OCI-LY1 (cell line): Measurements from ENCODE around the gene SEC22B.
"Not testable (repeated sequence)": the region's sequence is repeated elsewhere in the genome, so short reads cannot be mapped to it uniquely, and the experiment has no call there.

Experiments
- EZH2 ChIP-seq: fragments of 200-600 bp; sonication (generic), shearing (Covaris generic); IDR thresholded peaks from 2 replicates; pipeline ENCODE4 v1.8.0; 2017; ENCODE audit warnings: borderline replicate concordance, mixed run types, mild to moderate bottlenecking, antibody characterized with exemption, low read length, moderate library complexity, mixed read lengths
- TF ChIP-seq, protein P1 (sequence below): fragments of 200-600 bp; sonication (generic), shearing (Covaris generic); IDR thresholded peaks from 2 replicates; pipeline ENCODE4 v1.5.1; 2017; ENCODE audit warnings: mild to moderate bottlenecking, antibody characterized with exemption, low read length, moderate library complexity, mixed read lengths

DNA sequence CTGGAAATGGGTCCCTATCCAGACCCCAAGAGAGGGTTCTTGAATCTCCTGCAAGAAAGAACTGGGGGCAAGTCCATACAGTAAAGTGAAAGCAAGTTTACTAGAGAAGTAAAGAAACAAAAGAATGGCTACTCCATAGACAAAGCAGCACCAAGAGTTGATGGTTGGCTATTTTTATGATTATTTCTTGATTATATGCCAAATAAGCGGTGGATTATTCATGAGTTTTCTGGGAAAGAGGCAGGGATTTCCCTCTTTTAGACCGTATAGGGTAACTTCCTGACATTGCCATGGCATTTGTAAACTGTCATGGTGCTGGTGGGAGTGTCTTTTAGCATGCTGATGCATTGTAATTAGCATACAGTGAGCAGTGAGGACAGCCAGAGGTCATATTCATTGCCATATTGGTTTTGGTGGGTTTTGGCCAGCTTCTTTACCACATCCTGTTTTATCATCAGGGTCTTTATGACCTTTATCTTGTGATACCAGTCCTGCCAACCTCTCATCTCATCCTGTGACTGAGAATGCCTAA lies 5.9 kb upstream of the SEC22B start:
- TF ChIP-seq, protein P1, sequence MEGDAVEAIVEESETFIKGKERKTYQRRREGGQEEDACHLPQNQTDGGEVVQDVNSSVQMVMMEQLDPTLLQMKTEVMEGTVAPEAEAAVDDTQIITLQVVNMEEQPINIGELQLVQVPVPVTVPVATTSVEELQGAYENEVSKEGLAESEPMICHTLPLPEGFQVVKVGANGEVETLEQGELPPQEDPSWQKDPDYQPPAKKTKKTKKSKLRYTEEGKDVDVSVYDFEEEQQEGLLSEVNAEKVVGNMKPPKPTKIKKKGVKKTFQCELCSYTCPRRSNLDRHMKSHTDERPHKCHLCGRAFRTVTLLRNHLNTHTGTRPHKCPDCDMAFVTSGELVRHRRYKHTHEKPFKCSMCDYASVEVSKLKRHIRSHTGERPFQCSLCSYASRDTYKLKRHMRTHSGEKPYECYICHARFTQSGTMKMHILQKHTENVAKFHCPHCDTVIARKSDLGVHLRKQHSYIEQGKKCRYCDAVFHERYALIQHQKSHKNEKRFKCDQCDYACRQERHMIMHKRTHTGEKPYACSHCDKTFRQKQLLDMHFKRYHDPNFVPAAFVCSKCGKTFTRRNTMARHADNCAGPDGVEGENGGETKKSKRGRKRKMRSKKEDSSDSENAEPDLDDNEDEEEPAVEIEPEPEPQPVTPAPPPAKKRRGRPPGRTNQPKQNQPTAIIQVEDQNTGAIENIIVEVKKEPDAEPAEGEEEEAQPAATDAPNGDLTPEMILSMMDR, result not testable (repeated sequence)
- TF ChIP-seq EZH2, result not testable (repeated sequence)
